ENCODE results near the gene PIP4K2C.

Gene PIP4K2C

GRCh38 chr12:57604992-57605810 is 14.2 kb downstream of the PIP4K2C start:
- peak; percentile 32 for DNase-seq
- in situ Hi-C loops (cut with HindIII; ENCODE audit: low pct_ligation_motif_present, low pct_unique_long_range_greater_than_20kb, low sequenced_read_pairs): no loop called here

- DNase-seq: no peak
- in situ Hi-C loops (cut with HindIII; ENCODE audit: low pct_ligation_motif_present, low pct_unique_long_range_greater_than_20kb, low sequenced_read_pairs): no loop called here
These were observed 14.9 kb downstream of the PIP4K2C start for GRCh38 chr12:57605811-57606311.

- in situ Hi-C loops (cut with HindIII; ENCODE audit: low pct_ligation_motif_present, low pct_unique_long_range_greater_than_20kb, low sequenced_read_pairs): no loop called here
- DNase-seq: no peak
These were observed 15.4 kb downstream of the PIP4K2C start for GRCh38 chr12:57606399-57606798.

GRCh38 chr12:57606821-57607220 is 15.8 kb downstream of the PIP4K2C start:
- no peak for DNase-seq
- in situ Hi-C loops (cut with HindIII; ENCODE audit: low pct_ligation_motif_present, low pct_unique_long_range_greater_than_20kb, low sequenced_read_pairs): no loop called here

GRCh38 chr12:57607958-57608663 is 17.1 kb downstream of the PIP4K2C start:
- in situ Hi-C loops (cut with HindIII; ENCODE audit: low pct_ligation_motif_present, low pct_unique_long_range_greater_than_20kb, low sequenced_read_pairs): no loop called here
- no peak for DNase-seq

- no peak for DNase-seq
- in situ Hi-C loops (cut with HindIII; ENCODE audit: low pct_ligation_motif_present, low pct_unique_long_range_greater_than_20kb, low sequenced_read_pairs): no loop called here
These were observed 18.2 kb downstream of the PIP4K2C start for GRCh38 chr12:57609101-57609780.

- in situ Hi-C loops (cut with HindIII; ENCODE audit: low pct_ligation_motif_present, low pct_unique_long_range_greater_than_20kb, low sequenced_read_pairs): no loop called here
- no peak for DNase-seq
These were observed 19.0 kb downstream of the PIP4K2C start for GRCh38 chr12:57609781-57610553.

- in situ Hi-C loops (cut with HindIII; ENCODE audit: low pct_ligation_motif_present, low pct_unique_long_range_greater_than_20kb, low sequenced_read_pairs): no loop called here
- DNase-seq: no peak
These were observed 19.6 kb downstream of the PIP4K2C start for GRCh38 chr12:57610554-57611107.

- in situ Hi-C loops (cut with HindIII; ENCODE audit: low pct_ligation_motif_present, low pct_unique_long_range_greater_than_20kb, low sequenced_read_pairs): no loop called here
- peak; percentile 69 for DNase-seq
These were observed 20.3 kb downstream of the PIP4K2C start, which contains the start of gene ARHGEF25 for GRCh38 chr12:57611108-57611826. Gene ARHGEF25, plus strand, starts transcription at chr12:57611435. Its CDS starts 460 bp downstream, at chr12:57611895.

- in situ Hi-C loops (cut with HindIII; ENCODE audit: low pct_ligation_motif_present, low pct_unique_long_range_greater_than_20kb, low sequenced_read_pairs): no loop called here
- no peak for DNase-seq
These were observed 21.1 kb downstream of the PIP4K2C start for GRCh38 chr12:57611827-57612710.

- DNase-seq: no peak
- in situ Hi-C loops (cut with HindIII; ENCODE audit: low pct_ligation_motif_present, low pct_unique_long_range_greater_than_20kb, low sequenced_read_pairs): no loop called here
These were observed 21.9 kb downstream of the PIP4K2C start for GRCh38 chr12:57612711-57613426.

- in situ Hi-C loops (cut with HindIII; ENCODE audit: low pct_ligation_motif_present, low pct_unique_long_range_greater_than_20kb, low sequenced_read_pairs): no loop called here
- DNase-seq: no peak
These were observed 22.6 kb downstream of the PIP4K2C start for GRCh38 chr12:57613427-57614109.

- DNase-seq: peak; percentile 14
- in situ Hi-C loops (cut with HindIII; ENCODE audit: low pct_ligation_motif_present, low pct_unique_long_range_greater_than_20kb, low sequenced_read_pairs): no loop called here
These were observed 23.4 kb downstream of the PIP4K2C start for GRCh38 chr12:57614178-57614947.

- in situ Hi-C loops (cut with HindIII; ENCODE audit: low pct_ligation_motif_present, low pct_unique_long_range_greater_than_20kb, low sequenced_read_pairs): no loop called here
- no peak for DNase-seq
These were observed 24.0 kb downstream of the PIP4K2C start for GRCh38 chr12:57614948-57615500.

- no peak for DNase-seq
- in situ Hi-C loops (cut with HindIII; ENCODE audit: low pct_ligation_motif_present, low pct_unique_long_range_greater_than_20kb, low sequenced_read_pairs): no loop called here
These were observed 24.6 kb downstream of the PIP4K2C start for GRCh38 chr12:57615637-57616036.

Measured in ACHN (cell line).